Measurements from ENCODE around the gene GLI3. TPM values are rescaled to one million over a fixed set of nuclear protein-coding genes. Genes with fewer than 3 reads are reported as not detected.
A peak's percentile ranks its signal among the peaks of the same experiment; 100 is the strongest.

The GLI3 gene
- total and polyA plus RNA-seq, 10 donors, result 0.17 to 9.2 (median 1.8) TPM

DNA sequence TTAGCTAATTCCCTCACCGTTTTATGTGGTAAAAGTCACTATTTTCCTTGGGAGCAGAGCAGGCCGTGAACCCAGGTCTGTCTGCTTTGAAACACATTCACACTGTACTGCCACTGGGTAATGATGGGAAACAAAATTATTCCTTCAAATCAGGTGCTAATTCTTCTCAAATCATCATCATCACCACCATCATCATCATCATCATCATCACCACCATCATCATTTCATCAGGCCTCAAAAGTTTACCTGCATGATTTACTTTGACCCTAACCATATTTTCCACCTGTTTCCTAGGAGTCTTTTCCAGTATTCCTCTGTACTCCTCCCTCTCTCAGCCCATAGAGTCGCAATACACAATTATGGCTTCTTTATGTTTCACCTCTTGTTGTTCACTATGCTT, 220.5 kb downstream of the GLI3 start:
- Histone ChIP-seq H3K4me3 (no peak overlapping the region), H3K4me1 (no peaks in the 10 kb centered on the region), H3K36me3 (no peaks in the 10 kb centered on the region), H3K27ac (no peak overlapping the region), H3K9me3 (peaks cover 3 to 30% (median 16%) of the 10 kb centered on the region in 8 donors), H3K27me3 (replicated peaks in 1 of 7) (peaks cover 0 to 6% (median 0%) of the 10 kb centered on the region in 7 donors)
- no peak for TF ChIP-seq CTCF (IDR thresholded peaks at IDR 0.05 in 8 of 11, conservative IDR thresholded peaks at IDR 0.05 in 3 of 11)
- no peak for TF ChIP-seq POLR2AphosphoS5 (IDR thresholded peaks at IDR 0.05)
- no peak for TF ChIP-seq POLR2A (IDR thresholded peaks at IDR 0.05)
- intact Hi-C loops (cut with DNase I; ENCODE audit: low total_unique reads), result no loop called here
- 89 to 96% (median 95%) methylated on average over 3 of the region's 3 CpGs for WGBS, 5 donors
- no peak for DNase-seq

- no peak for DNase-seq
- intact Hi-C loops (cut with DNase I; ENCODE audit: low total_unique reads), result no loop called here
- Histone ChIP-seq H3K36me3 (no peaks in the 10 kb centered on the region), H3K9me3 (peaks cover 3 to 30% (median 16%) of the 10 kb centered on the region in 8 donors), H3K4me1 (no peaks in the 10 kb centered on the region), H3K4me3 (no peak overlapping the region), H3K27ac (no peak overlapping the region), H3K27me3 (replicated peaks in 1 of 7) (peaks cover 0 to 6% (median 0%) of the 10 kb centered on the region in 7 donors)
- WGBS, 5 donors, result 64 to 70% (median 67%) methylated on average over 9 of the region's 9 CpGs
- peak; percentile 10 to 64 (median 46) for TF ChIP-seq CTCF (IDR thresholded peaks at IDR 0.05 in 8 of 11, conservative IDR thresholded peaks at IDR 0.05 in 3 of 11)
- no peak for TF ChIP-seq POLR2A (IDR thresholded peaks at IDR 0.05)
These were observed 222.1 kb downstream of the GLI3 start for GRCh38 chr7:42014625-42015618.

DNA sequence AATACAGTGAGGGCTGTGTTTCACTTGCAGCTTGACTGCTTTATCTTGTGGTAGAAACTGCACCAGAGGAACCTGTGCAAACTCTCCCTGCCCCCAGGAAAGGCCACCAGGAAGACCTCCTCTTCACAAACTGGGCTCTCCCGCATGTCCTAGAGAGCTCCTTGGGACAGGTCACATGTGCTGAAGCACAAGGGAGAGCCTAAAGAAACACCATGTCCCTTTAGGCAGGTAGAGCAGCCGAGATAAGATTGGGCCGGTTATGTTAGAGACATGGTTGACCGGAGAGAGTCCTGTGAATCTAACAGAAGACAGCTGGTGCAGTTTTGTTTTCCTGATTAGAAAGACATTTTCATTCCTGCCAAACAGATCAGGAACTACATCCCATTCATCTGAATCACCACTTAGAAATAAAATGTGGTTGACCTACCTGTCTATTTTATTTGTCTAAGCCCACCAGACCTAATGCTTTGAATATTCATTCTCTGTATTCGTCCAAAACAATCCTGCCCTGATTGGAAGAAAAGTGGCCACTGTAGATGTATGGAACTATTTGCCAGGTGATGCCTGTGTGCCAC, 224.1 kb downstream of the GLI3 start:
- TF ChIP-seq CTCF (IDR thresholded peaks at IDR 0.05 in 8 of 11, conservative IDR thresholded peaks at IDR 0.05 in 3 of 11) (no peak), POLR2A (IDR thresholded peaks at IDR 0.05) (no peak), POLR2AphosphoS5 (IDR thresholded peaks at IDR 0.05) (no peak)
- DNase-seq, result no peak
- Histone ChIP-seq H3K9me3 (peaks cover 3 to 30% (median 16%) of the 10 kb centered on the region in 8 donors), H3K4me1 (no peaks in the 10 kb centered on the region), H3K4me3 (no peak overlapping the region), H3K27ac (no peak overlapping the region), H3K27me3 (replicated peaks in 1 of 7) (peaks cover 0 to 6% (median 0%) of the 10 kb centered on the region in 7 donors), H3K36me3 (no peaks in the 10 kb centered on the region)
- WGBS, 5 donors, result 82 to 94% (median 90%) methylated on average over 5 of the region's 5 CpGs
- intact Hi-C loops (cut with DNase I; ENCODE audit: low total_unique reads), result no loop called here

GRCh38 chr7:42012313-42012712, 224.7 kb downstream of the GLI3 start:
- H3K4me1 ChIP-seq, result no peaks in the 10 kb centered on the region
- H3K27ac ChIP-seq, result no peak overlapping the region
- intact Hi-C loops (cut with DNase I; ENCODE audit: low total_unique reads), result no loop called here
- H3K27me3 ChIP-seq (replicated peaks in 1 of 7), result peaks cover 0 to 3% (median 0%) of the 10 kb centered on the region in 7 donors
- H3K9me3 ChIP-seq, result peaks cover 3 to 30% (median 16%) of the 10 kb centered on the region in 8 donors
- no peak for DNase-seq
- no peak for TF ChIP-seq CTCF (IDR thresholded peaks at IDR 0.05 in 8 of 11, conservative IDR thresholded peaks at IDR 0.05 in 3 of 11)
- TF ChIP-seq POLR2AphosphoS5 (IDR thresholded peaks at IDR 0.05), result no peak
- no peak for TF ChIP-seq POLR2A (IDR thresholded peaks at IDR 0.05)
- no peaks in the 10 kb centered on the region for H3K36me3 ChIP-seq
- no peak overlapping the region for H3K4me3 ChIP-seq
- WGBS, 5 donors, result 86 to 95% (median 90%) methylated on average over 3 of the region's 3 CpGs

Measured in spleen (tissue), 11 donors.